Measurements from ENCODE around the gene KNCN.

KNCN gene

GRCh38 chr1:46539972-46540371, 11.5 kb downstream of the KNCN start:
- DNase-seq (ENCODE audit: low read depth) = no peak
- no peak for TF ChIP-seq CTCF (IDR thresholded peaks at IDR 0.05; ENCODE audit: control insufficient read depth, insufficient read depth, low read depth, low read length, missing control alignments)
- no peak overlapping the region for H3K4me3 ChIP-seq (ENCODE audit: control insufficient read depth, low read depth, low read length)

GRCh38 chr1:46538147-46538546, 13.3 kb downstream of the KNCN start:
- TF ChIP-seq CTCF (IDR thresholded peaks at IDR 0.05; ENCODE audit: control insufficient read depth, insufficient read depth, low read depth, low read length, missing control alignments) = no peak
- no peak for DNase-seq (ENCODE audit: low read depth)
- no peak overlapping the region for H3K4me3 ChIP-seq (ENCODE audit: control insufficient read depth, low read depth, low read length)

GRCh38 chr1:46537651-46538050, 13.8 kb downstream of the KNCN start:
- DNase-seq (ENCODE audit: low read depth) = no peak
- H3K4me3 ChIP-seq (ENCODE audit: control insufficient read depth, low read depth, low read length) = no peak overlapping the region
- TF ChIP-seq CTCF (IDR thresholded peaks at IDR 0.05; ENCODE audit: control insufficient read depth, insufficient read depth, low read depth, low read length, missing control alignments) = no peak

GRCh38 chr1:46536527-46536926, 14.9 kb downstream of the KNCN start:
- TF ChIP-seq CTCF (IDR thresholded peaks at IDR 0.05; ENCODE audit: control insufficient read depth, insufficient read depth, low read depth, low read length, missing control alignments) = no peak
- DNase-seq (ENCODE audit: low read depth) = no peak
- no peak overlapping the region for H3K4me3 ChIP-seq (ENCODE audit: control insufficient read depth, low read depth, low read length)

- no peak for DNase-seq (ENCODE audit: low read depth)
These were observed 16.4 kb downstream of the KNCN start for GRCh38 chr1:46535063-46535462.

GRCh38 chr1:46533179-46533864, 18.1 kb downstream of the KNCN start:
- DNase-seq (ENCODE audit: low read depth) = no peak

More at GRCh38 chr1:46535063-46535462, 16.4 kb downstream of the KNCN start:
- peak; percentile 44 for TF ChIP-seq CTCF (IDR thresholded peaks at IDR 0.05; ENCODE audit: control insufficient read depth, insufficient read depth, low read depth, low read length, missing control alignments)
- no peak overlapping the region for H3K4me3 ChIP-seq (ENCODE audit: control insufficient read depth, low read depth, low read length)

More at GRCh38 chr1:46533179-46533864, 18.1 kb downstream of the KNCN start:
- H3K4me3 ChIP-seq (ENCODE audit: control insufficient read depth, low read depth, low read length) = peak overlapping the region; percentile 22
- no peak for TF ChIP-seq CTCF (IDR thresholded peaks at IDR 0.05; ENCODE audit: control insufficient read depth, insufficient read depth, low read depth, low read length, missing control alignments)
